AG10803 (cell line): ENCODE results near the gene ZNF804B.

Experiments
- DNase-seq: peaks from one replicate; pipeline ENCODE4 v3.0.0; 2010; ENCODE audit warnings: low read depth
- H3K4me3 ChIP-seq: 2 replicates; pipeline ENCODE4 v1.5.1; 2011; ENCODE audit warnings: mild to moderate bottlenecking, low read length, control low read depth
- TF ChIP-seq, protein P1 (sequence below): conservative IDR thresholded peaks from 2 replicates; pipeline ENCODE4 v1.5.1; 2011; ENCODE audit warnings: mild to moderate bottlenecking, low read length, control low read depth, inconsistent platforms

The ZNF804B gene

DNA sequence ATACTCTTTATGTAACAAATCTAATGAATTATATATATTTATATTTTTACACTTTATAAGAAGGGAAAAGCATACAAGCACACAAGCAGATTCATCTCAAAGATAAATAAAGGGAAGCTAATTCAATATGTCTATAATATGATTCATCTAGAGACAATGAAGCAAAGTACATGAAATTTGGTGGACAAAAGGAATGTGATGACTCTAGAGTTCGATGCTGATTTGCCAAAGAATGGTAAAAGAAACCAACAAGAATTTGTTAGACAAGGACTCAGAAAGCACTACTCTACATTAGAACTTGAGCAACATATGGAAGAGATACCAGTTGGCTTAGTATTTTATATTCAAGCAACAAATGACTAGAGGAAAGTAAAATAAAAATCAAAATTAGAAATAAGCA, 572.5 kb downstream of the ZNF804B start:
- no peak overlapping the region for H3K4me3 ChIP-seq
- TF ChIP-seq, protein P1, sequence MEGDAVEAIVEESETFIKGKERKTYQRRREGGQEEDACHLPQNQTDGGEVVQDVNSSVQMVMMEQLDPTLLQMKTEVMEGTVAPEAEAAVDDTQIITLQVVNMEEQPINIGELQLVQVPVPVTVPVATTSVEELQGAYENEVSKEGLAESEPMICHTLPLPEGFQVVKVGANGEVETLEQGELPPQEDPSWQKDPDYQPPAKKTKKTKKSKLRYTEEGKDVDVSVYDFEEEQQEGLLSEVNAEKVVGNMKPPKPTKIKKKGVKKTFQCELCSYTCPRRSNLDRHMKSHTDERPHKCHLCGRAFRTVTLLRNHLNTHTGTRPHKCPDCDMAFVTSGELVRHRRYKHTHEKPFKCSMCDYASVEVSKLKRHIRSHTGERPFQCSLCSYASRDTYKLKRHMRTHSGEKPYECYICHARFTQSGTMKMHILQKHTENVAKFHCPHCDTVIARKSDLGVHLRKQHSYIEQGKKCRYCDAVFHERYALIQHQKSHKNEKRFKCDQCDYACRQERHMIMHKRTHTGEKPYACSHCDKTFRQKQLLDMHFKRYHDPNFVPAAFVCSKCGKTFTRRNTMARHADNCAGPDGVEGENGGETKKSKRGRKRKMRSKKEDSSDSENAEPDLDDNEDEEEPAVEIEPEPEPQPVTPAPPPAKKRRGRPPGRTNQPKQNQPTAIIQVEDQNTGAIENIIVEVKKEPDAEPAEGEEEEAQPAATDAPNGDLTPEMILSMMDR = no peak
- DNase-seq = peak; percentile 4

DNA sequence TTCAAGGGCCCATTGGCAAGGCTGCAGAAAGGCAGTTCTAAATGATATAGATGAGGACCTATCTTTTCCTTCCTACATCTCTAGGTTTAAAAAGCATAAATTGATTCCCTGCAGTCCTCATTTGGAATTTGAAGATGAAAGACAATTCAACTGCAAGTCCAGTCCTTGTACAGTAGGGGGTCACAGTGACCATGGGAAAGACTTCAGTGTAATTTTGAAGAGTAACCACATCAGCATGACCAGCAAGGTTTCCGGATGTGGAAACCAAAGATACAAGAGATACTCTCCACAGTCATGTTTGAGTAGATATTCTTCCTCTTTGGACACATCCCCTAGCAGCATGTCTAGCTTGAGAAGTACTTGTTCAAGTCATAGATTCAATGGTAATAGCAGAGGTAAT, 575.3 kb downstream of the ZNF804B start:
- no peak overlapping the region for H3K4me3 ChIP-seq
- no peak for DNase-seq
- TF ChIP-seq, protein P1 = no peak

DNA sequence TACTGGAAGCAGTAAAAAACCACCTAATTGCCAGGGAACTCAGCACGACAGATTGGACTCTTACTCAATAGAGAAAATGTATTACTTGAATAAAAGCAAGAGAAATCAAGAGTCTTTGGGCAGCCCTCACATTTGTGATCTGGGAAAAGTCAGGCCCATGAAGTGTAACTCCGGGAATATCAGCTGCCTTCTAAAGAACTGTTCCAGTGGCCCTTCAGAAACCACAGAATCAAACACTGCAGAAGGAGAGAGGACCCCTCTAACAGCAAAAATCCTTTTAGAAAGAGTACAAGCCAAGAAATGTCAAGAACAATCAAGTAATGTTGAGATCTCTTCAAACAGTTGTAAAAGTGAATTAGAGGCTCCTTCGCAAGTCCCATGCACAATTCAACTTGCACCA, 576.0 kb downstream of the ZNF804B start:
- H3K4me3 ChIP-seq = no peak overlapping the region
- TF ChIP-seq, protein P1 = no peak
- no peak for DNase-seq

DNA sequence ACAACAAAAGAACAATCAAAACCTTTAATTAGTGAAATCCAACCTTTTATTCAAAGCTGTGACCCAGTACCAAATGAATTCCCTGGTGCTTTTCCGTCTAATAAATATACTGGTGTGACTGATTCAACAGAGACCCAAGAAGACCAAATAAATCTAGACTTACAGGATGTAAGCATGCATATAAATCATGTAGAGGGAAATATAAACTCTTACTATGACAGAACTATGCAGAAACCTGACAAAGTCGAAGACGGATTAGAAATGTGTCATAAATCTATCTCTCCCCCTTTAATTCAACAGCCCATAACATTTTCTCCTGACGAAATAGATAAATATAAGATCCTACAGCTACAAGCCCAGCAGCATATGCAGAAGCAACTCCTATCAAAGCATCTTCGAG, 576.6 kb downstream of the ZNF804B start:
- TF ChIP-seq, protein P1 = no peak
- no peak for DNase-seq
- no peak overlapping the region for H3K4me3 ChIP-seq

DNA sequence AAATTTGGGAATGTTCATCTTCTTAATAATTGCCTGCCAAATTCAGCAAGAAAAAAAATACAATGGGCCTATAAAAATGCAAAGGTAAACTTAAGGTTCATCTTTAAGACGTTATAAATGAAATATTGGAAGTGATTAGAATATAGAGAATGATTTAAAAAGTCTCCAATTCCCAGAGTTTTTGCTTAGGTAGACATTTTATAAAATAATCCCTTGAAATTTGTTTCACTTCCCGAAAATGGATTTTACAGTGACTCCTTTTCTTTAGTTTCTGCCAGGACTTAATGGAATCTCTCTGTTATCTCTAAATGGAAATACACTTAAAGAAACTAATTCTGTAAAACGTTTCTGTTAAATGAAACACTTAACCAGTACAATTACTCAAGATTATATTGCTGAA, 580.2 kb downstream of the ZNF804B start:
- no peak for DNase-seq
- TF ChIP-seq, protein P1 = no peak
- no peak overlapping the region for H3K4me3 ChIP-seq

DNA sequence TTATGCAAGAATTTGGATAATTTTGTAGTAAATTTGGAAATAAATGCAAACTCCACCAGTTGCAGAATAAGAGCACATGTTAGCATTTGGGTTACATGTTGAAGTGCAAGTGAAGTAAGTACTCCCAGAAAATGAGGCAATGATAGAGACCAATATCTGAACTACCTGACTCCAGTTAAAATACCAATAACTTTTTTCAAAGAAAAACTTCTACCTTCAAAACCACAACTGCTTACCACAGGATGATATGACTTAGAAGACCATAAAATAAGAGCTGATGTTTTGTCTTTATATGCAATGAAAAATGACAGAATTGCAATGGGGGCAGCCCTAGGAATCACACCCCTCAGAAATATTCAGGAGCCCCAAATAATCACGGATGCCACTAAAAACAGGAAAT, 597.6 kb downstream of the ZNF804B start:
- no peak for DNase-seq
- H3K4me3 ChIP-seq = no peak overlapping the region
- TF ChIP-seq, protein P1 = no peak

DNA sequence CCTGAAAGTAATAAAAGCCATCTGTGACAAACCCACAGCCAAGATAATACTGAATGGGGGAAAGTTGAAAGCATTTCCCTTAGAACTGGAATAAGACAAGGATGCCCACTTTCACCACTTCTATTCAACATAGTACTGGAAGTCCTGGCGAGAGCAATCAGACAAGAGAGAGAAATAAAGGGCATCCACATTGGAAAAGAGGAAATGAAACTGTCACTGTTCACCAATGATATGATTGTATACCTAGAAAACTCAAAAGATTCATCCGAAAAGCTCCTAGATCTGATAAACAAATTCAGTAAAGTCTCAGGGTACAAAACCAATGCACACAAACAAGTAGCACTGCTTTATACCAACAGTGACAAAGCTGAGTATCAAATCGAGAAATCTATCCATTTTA, 617.7 kb downstream of the ZNF804B start:
- no peak overlapping the region for H3K4me3 ChIP-seq
- TF ChIP-seq, protein P1 = no peak
- DNase-seq = no peak
